Lower leg skin (tissue), 4 donors: ENCODE data around the gene HECA. TPM values are rescaled to one million over a fixed set of nuclear protein-coding genes. Genes with fewer than 3 reads are reported as not detected.
"Not testable (repeated sequence)": the region's sequence is repeated elsewhere in the genome, so short reads cannot be mapped to it uniquely, and the experiment has no call there.

Experiments used
- DNase-seq, 2 donors: peaks; one replicate each; pipeline ENCODE4 v3.0.0-alpha.2; 2019; ENCODE audit warnings: low spot score in 2 of 2
- H3K4me3 ChIP-seq: fragments of 200-600 bp; sonication (generic); 2 replicates; pipeline ENCODE4 v1.5.1; 2017; ENCODE audit warnings: mild to moderate bottlenecking, low read depth; ENCODE audit not compliant: poor library complexity, severe bottlenecking
- POLR2A ChIP-seq, 2 donors: fragments of 450-650 bp; IDR thresholded peaks; one replicate each; pipeline ENCODE4 v1.6.1; 2016 to 2017; ENCODE audit warnings: antibody characterized with exemption in 2 of 2, mild to moderate bottlenecking in 1 of 2, moderate library complexity in 1 of 2
- WGBS, 2 donors: methylation state at CpG; one replicate each; pipeline ENCODE4 v1.1.5; 2018; 5-methylcytosine and 5-hydroxymethylcytosine counted together
- intact Hi-C: fragments of 100-400 bp; cut with DNase I; formaldehyde crosslinking; loops from one replicate; pipeline ENCODE4 v1.15.0; 2023; ENCODE audit warnings: low total_unique reads
- total RNA-seq, 4 donors: library from RNA; depleted of rRNA; stranded (reverse); fragments of >200 nt; gene quantifications; one replicate each; pipeline ENCODE4 v1.1.0, GENCODE V29; 2016
- TF ChIP-seq, protein P1 (sequence below), 3 donors: fragments of 450-650 bp; IDR thresholded peaks; one replicate each; pipeline ENCODE4 v1.5.1; 2016; ENCODE audit warnings: antibody characterized with exemption in 3 of 3, mild to moderate bottlenecking in 3 of 3, moderate library complexity in 2 of 3

The HECA gene
- total RNA-seq, 4 donors from 2014 or later, result 80.3 to 99.5 (median 86.5) TPM

DNA sequence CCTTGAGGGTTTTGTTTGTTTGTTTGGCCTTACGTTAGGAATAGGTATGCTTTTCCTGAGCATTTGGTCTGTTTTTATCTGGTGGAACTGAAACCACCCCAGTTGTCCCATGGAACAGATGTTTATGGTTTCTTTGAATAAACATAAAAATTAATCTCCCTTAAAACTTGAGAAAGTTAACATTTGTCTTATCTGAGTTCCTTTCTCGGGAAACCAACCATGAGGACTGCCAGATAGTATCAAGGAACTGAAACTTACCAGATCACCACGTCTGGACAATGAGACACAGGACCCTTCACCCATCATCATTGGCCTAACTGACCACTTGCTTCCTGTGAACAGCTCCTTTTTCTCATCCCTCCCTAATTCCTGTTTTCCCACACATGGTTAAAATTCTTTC is 15.3 kb upstream of the HECA start:
- no peak for DNase-seq
- intact Hi-C loops, result no loop called here
- no peak for TF ChIP-seq POLR2A (IDR thresholded peaks at IDR 0.05)
- TF ChIP-seq, protein P1, sequence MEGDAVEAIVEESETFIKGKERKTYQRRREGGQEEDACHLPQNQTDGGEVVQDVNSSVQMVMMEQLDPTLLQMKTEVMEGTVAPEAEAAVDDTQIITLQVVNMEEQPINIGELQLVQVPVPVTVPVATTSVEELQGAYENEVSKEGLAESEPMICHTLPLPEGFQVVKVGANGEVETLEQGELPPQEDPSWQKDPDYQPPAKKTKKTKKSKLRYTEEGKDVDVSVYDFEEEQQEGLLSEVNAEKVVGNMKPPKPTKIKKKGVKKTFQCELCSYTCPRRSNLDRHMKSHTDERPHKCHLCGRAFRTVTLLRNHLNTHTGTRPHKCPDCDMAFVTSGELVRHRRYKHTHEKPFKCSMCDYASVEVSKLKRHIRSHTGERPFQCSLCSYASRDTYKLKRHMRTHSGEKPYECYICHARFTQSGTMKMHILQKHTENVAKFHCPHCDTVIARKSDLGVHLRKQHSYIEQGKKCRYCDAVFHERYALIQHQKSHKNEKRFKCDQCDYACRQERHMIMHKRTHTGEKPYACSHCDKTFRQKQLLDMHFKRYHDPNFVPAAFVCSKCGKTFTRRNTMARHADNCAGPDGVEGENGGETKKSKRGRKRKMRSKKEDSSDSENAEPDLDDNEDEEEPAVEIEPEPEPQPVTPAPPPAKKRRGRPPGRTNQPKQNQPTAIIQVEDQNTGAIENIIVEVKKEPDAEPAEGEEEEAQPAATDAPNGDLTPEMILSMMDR (IDR thresholded peaks at IDR 0.05), result no peak
- 73 to 85% methylated on average over 3 of the region's 3 CpGs for WGBS, 2 donors
- no peak overlapping the region for H3K4me3 ChIP-seq

DNA sequence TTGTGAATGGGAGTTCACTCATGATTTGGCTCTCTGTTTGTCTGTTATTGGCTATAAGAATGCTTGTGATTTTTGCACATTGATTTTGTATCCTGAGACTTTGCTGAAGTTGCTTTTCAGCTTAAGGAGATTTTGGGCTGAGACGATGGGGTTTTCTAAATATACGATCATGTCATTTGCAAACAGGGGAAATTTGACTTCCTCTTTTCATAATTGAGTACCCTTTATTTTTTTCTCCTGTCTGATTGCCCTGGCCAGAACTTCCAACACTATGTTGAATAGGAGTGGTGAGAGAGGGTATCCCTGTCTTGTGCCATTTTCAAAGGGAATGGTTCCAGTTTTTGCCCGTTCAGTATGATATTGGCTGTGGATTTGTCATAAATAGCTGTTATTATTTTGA is 12.1 kb upstream of the HECA start:
- intact Hi-C loops, DNase-seq, H3K4me3 ChIP-seq: not testable (repeated sequence)
- WGBS, 2 donors, result 84 to 85% methylated on average over 3 of the region's 3 CpGs

DNA sequence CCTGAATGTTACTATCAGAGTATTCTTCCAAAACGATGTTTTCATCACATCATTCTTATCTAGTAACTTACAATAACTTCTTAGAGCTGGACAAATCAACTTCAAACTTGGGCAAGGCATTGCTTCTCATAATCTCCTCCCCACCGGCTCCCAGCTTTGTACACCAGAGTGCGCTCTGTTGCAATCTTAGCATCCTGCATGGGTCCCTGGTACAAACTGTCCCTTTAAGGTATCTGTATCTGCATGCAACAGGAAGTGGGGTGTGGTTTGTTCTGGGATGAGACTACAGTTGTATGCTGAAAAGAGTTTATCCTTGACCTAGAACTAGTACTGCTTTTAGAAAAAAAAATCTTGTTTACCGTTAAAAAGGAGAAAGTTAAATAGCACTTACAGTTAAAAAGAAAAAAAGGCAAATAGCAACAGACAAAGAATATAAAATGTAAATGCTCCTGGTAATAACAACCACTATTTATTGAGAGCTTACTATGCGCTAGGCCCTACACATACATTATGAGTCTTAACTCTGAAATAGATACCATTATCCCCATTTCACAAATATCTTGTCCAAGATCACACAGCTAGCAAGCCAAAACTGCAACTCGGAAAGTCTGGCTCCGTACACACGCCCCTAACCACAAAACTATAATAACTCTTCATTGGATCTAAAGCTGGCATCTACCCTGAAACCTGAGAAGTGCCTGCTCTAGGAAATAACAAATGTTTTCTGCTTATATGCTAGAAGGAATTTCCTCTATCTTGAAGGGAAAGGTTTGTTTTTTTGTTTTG is 9.8 kb upstream of the HECA start:
- peak; percentile 75 to 93 for DNase-seq
- no peak overlapping the region for H3K4me3 ChIP-seq
- intact Hi-C loops, result no loop called here
- no peak for TF ChIP-seq POLR2A (IDR thresholded peaks at IDR 0.05)
- TF ChIP-seq, protein P1 (IDR thresholded peaks at IDR 0.05), result no peak
- 36 to 42% methylated on average over 8 of the region's 8 CpGs for whole genome bisulfite sequencing, 2 donors

DNA sequence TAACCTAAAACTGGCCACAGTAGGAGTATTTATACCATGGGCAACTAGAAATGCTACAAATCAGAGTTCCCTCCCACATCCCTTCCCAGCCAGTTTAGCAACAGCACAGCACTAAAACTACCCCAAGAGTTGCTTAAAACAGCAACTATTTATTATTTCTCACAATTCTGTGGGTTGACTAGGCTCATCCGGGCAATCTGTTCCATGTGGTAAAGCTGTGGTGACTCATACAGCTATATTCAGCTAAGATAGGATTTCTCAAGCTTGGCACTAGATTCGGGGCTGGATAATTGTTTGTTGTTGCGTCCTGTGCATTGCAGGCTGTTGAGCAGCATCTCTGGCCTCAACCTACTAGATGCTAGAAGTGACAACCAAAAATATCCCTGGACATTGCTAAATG is 8.6 kb upstream of the HECA start:
- TF ChIP-seq, protein P1 (IDR thresholded peaks at IDR 0.05), result no peak
- TF ChIP-seq POLR2A (IDR thresholded peaks at IDR 0.05), result no peak
- H3K4me3 ChIP-seq, result no peak overlapping the region
- WGBS, 2 donors, result 24 to 34% methylated on average over 3 of the region's 3 CpGs
- intact Hi-C loops, result no loop called here
- DNase-seq, result peak in 1 of 2 donors; percentile 42

DNA sequence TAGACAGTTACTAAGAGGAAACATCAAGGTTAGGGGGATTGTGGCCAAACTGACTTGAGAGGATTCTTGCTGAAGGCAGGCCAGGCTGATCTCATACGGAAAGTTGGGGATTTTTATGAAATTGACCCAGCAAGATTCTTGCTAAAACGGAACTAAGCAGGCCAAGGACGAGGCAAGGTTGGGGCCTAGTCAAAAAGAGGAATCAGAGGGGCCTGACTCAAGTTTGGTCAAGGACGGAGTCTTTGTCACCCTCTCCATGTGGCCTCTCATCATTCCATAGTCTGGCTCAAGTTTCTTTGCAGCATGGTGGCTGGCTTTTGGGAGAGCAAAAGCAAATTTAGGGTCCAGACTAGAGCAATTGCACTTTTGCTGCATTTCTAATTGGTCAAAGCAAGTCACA is 7.9 kb upstream of the HECA start:
- H3K4me3 ChIP-seq, result no peak overlapping the region
- no peak for DNase-seq
- intact Hi-C loops, result no loop called here
- TF ChIP-seq POLR2A (IDR thresholded peaks at IDR 0.05), result no peak
- TF ChIP-seq, protein P1 (IDR thresholded peaks at IDR 0.05), result no peak
- WGBS, 2 donors, result 76 to 93% methylated on average over 4 of the region's 4 CpGs

DNA sequence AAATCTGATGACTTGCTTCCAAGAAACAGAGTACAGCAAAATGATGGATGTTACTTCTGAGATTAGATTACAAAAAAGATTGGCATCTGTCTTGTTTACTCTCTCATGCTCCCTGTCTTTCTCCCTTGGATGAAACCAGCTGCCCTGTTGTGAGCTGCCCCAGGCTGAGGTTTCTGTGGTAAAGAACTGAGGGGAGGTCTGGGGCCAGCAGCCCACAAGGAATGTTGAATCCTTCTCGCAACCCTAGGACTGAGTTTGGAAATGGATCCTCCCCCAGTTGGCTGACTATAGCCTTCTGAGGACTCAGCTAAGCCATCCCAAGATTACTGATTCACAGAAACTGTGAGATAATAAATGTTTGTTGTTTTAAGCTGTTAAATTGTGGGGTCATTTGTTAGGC is 5.6 kb upstream of the HECA start:
- no peak overlapping the region for H3K4me3 ChIP-seq
- intact Hi-C loops, result no loop called here
- no peak for TF ChIP-seq POLR2A (IDR thresholded peaks at IDR 0.05)
- TF ChIP-seq, protein P1 (IDR thresholded peaks at IDR 0.05), result no peak
- 56 to 95% methylated on average over 1 of the region's 1 CpG for WGBS, 2 donors
- DNase-seq, result no peak
